IMR-90 (cell line): ENCODE data around the gene IL5RA. TPM values are rescaled to one million over a fixed set of nuclear protein-coding genes. Genes with fewer than 3 reads are reported as not detected.

Experiments used
- ATAC-seq: fragments of 200-7000 bp; cut with Tn5 transposase; 2 replicates; pipeline ENCODE4 v1.9.1; 2020; ENCODE audit warnings: low read depth, mild to moderate bottlenecking, moderate library complexity
- BruUV-seq: library from RNA; stranded (reverse); fragments of 400-500 nt; replicated peaks from 2 replicates; lab custom pipeline; 2021; lab: Mats Ljungman, UMichigan
- CTCF ChIA-PET: fragments of 300-600 bp; formaldehyde crosslinking; extraction: SDS; loops from one replicate; lab custom pipeline; 2021; ENCODE audit warnings: antibody characterized with exemption; lab: Yijun Ruan, JAX
- POLR2A ChIA-PET: fragments of 300-600 bp; sonication (Branson Sonifier 250); formaldehyde crosslinking; loops from one replicate; lab custom pipeline; 2022; ENCODE audit warnings: antibody characterized with exemption; ENCODE audit not compliant: unreplicated experiment; lab: Charles Lee
- DNase-seq: peaks from one replicate; pipeline ENCODE4 v3.0.0; 2013
- H2AFZ ChIP-seq: replicated peaks from 2 replicates; pipeline ENCODE3; 2013; ENCODE audit warnings: low read length, mild to moderate bottlenecking; ENCODE audit not compliant: poor library complexity
- H2AK5ac ChIP-seq: 2 replicates; pipeline ENCODE4 v1.6.1; 2013; ENCODE audit warnings: low read depth, low read length, inconsistent platforms
- H2AK9ac ChIP-seq: replicated peaks from 2 replicates; pipeline ENCODE3; 2013; ENCODE audit warnings: mild to moderate bottlenecking, low read depth, low read length, moderate library complexity; ENCODE audit not compliant: poor library complexity
- H2BK120ac ChIP-seq: 2 replicates; pipeline ENCODE4 v1.6.1; 2013; ENCODE audit warnings: low read depth, low read length, inconsistent platforms
- H2BK15ac ChIP-seq: 3 replicates; pipeline ENCODE4 v1.6.1; 2013; ENCODE audit warnings: low read depth, low read length, inconsistent platforms
- H2BK20ac ChIP-seq: 2 replicates; pipeline ENCODE4 v1.6.1; 2013; ENCODE audit warnings: low read depth, mild to moderate bottlenecking, inconsistent platforms, low read length, moderate library complexity
- H2BK5ac ChIP-seq: 2 replicates; pipeline ENCODE4 v1.6.1; 2013; ENCODE audit warnings: mild to moderate bottlenecking, low read depth, low read length, inconsistent platforms; ENCODE audit not compliant: poor library complexity, severe bottlenecking
- H3K14ac ChIP-seq: replicated peaks from 2 replicates; pipeline ENCODE4 v1.6.1; 2013; ENCODE audit warnings: low read depth, low read length, inconsistent platforms
- H3K18ac ChIP-seq: 2 replicates; pipeline ENCODE4 v1.6.1; 2013; ENCODE audit warnings: low read depth, low read length, control low read depth
- H3K23ac ChIP-seq: 2 replicates; pipeline ENCODE4 v1.6.1; 2013; ENCODE audit warnings: low read depth, low read length, inconsistent platforms
- H3K27ac ChIP-seq: 2 replicates; pipeline ENCODE4 v1.5.1; 2013; ENCODE audit warnings: mild to moderate bottlenecking, control low read depth, low read length; ENCODE audit not compliant: insufficient read depth
- H3K27me3 ChIP-seq: 2 replicates; pipeline ENCODE4 v1.6.1; 2013; ENCODE audit warnings: low read length; ENCODE audit not compliant: control insufficient read depth, insufficient read depth
- H3K36me3 ChIP-seq: 2 replicates; pipeline ENCODE4 v1.6.1; 2013; ENCODE audit warnings: low read length, mixed read lengths; ENCODE audit not compliant: control insufficient read depth, insufficient read depth
- H3K4ac ChIP-seq: 2 replicates; pipeline ENCODE4 v1.6.1; 2013; ENCODE audit warnings: low read depth, low read length, inconsistent platforms
- H3K4me1 ChIP-seq: 2 replicates; pipeline ENCODE4 v1.6.1; 2013; ENCODE audit warnings: low read length, mixed read lengths; ENCODE audit not compliant: control insufficient read depth, insufficient read depth
- H3K4me2 ChIP-seq: 2 replicates; pipeline ENCODE4 v1.6.1; 2013; ENCODE audit warnings: low read depth, mild to moderate bottlenecking, control low read depth, low read length, moderate library complexity
- H3K4me3 ChIP-seq: 2 replicates; pipeline ENCODE4 v1.5.1; 2013; ENCODE audit warnings: low read depth, mild to moderate bottlenecking, control low read depth, low read length, moderate library complexity; ENCODE audit not compliant: insufficient read depth
- H3K56ac ChIP-seq: 2 replicates; pipeline ENCODE4 v1.6.1; 2013; ENCODE audit warnings: low read length, inconsistent platforms; ENCODE audit not compliant: insufficient read depth; ENCODE audit errors: extremely low read depth
- H3K79me1 ChIP-seq, 2 experiments: 2 replicates each; pipeline ENCODE4 v1.6.1; 2013; ENCODE audit warnings: low read length in 2 of 2, inconsistent platforms in 1 of 2, low read depth in 1 of 2
- H3K9ac ChIP-seq: 2 replicates; pipeline ENCODE4 v1.6.1; 2013; ENCODE audit warnings: low read depth, low read length, control low read depth
- H3K9me1 ChIP-seq: 2 replicates; pipeline ENCODE4 v1.6.1; 2013; ENCODE audit warnings: low read length, inconsistent platforms; ENCODE audit not compliant: insufficient read depth
- H3K9me3 ChIP-seq: 2 replicates; pipeline ENCODE4 v1.6.1; 2013; ENCODE audit warnings: low read length; ENCODE audit not compliant: control insufficient read depth, insufficient read depth
- H4K20me1 ChIP-seq: 2 replicates; pipeline ENCODE4 v1.6.1; 2013; ENCODE audit warnings: low read length, inconsistent platforms; ENCODE audit not compliant: insufficient read depth
- H4K5ac ChIP-seq: 2 replicates; pipeline ENCODE4 v1.6.1; 2013; ENCODE audit warnings: mild to moderate bottlenecking, low read depth, low read length, control low read depth
- H4K8ac ChIP-seq, 2 experiments: 2 replicates each; pipeline ENCODE4 v1.6.1; 2013; ENCODE audit warnings: low read depth in 2 of 2, low read length in 2 of 2, control low read depth in 1 of 2, inconsistent platforms in 1 of 2
- H4K91ac ChIP-seq: 2 replicates; pipeline ENCODE4 v1.6.1; 2013; ENCODE audit warnings: low read depth, low read length, inconsistent platforms; ENCODE audit not compliant: insufficient read depth
- BHLHE40 ChIP-seq: fragments of 150-350 bp; IDR thresholded peaks from 2 replicates; pipeline ENCODE4 v1.6.1; 2016; ENCODE audit warnings: mild to moderate bottlenecking, low read depth, low read length
- CEBPB ChIP-seq: IDR thresholded peaks from 2 replicates; pipeline ENCODE4 v1.6.1; 2012; ENCODE audit warnings: low read depth, low read length, improper control_type of control experiment
- MAFK ChIP-seq: IDR thresholded peaks from 2 replicates; pipeline ENCODE4 v1.6.1; 2012; ENCODE audit warnings: low read depth, low read length, improper control_type of control experiment
- MXI1 ChIP-seq: IDR thresholded peaks from 2 replicates; pipeline ENCODE4 v1.6.1; 2012; ENCODE audit warnings: low read depth, mild to moderate bottlenecking, low read length, moderate library complexity, borderline replicate concordance
- NFE2L2 ChIP-seq: fragments of 150-350 bp; IDR thresholded peaks from 2 replicates; pipeline ENCODE4 v1.6.1; 2016; ENCODE audit warnings: low read depth, mild to moderate bottlenecking, low read length
- POLR2A ChIP-seq: IDR thresholded peaks from 2 replicates; pipeline ENCODE4 v1.6.1; 2012; ENCODE audit warnings: mild to moderate bottlenecking, low read depth, low read length
- RCOR1 ChIP-seq: IDR thresholded peaks from 2 replicates; pipeline ENCODE4 v1.6.1; 2012; ENCODE audit warnings: mild to moderate bottlenecking, low read length, improper control_type of control experiment; ENCODE audit not compliant: insufficient replicate concordance
- SMC3 ChIP-seq: fragments of 150-350 bp; IDR thresholded peaks from 2 replicates; pipeline ENCODE4 v1.6.1; 2016; ENCODE audit warnings: low read depth, mild to moderate bottlenecking, antibody characterized with exemption, low read length, moderate library complexity
- WGBS, 2 experiments: methylation state at CpG; one replicate each; pipeline versions ENCODE4 v1.1.5 to v1.1.7; 2013; ENCODE audit warnings: missing lambda C conversion rate in 2 of 2; ENCODE audit not compliant: insufficient read length in 1 of 2; ENCODE audit errors: extremely low coverage in 2 of 2; 5-methylcytosine and 5-hydroxymethylcytosine counted together
- dilution Hi-C: fragments of 300-500 bp; cut with HindIII; formaldehyde crosslinking; loops from one replicate; pipeline ENCODE4 v1.14.3; 2018; ENCODE audit warnings: low sequenced_read_pairs; ENCODE audit not compliant: unreplicated experiment
- in situ Hi-C: fragments of 300-500 bp; cut with MboI; formaldehyde crosslinking; loops from 3 replicates; pipeline ENCODE4 v1.14.3; 2019; ENCODE audit warnings: low sequenced_read_pairs, inconsistent platforms, mixed read lengths
- intact Hi-C: fragments of 100-400 bp; cut with micrococcal nuclease; formaldehyde crosslinking; loops from 2 replicates; pipeline ENCODE4 v1.10.0; 2022
- polyA plus RNA-seq, 3 experiments: library from polyadenylated mRNA; depleted of rRNA; stranded (reverse); fragments of >200 nt; gene quantifications; 2 replicates each; pipeline ENCODE4 v1.2.3, GENCODE V29; 2012; ENCODE audit warnings: low replicate concordance in 1 of 3
- total RNA-seq: library from RNA; depleted of rRNA; stranded (reverse); fragments of >200 nt; gene quantifications from 2 replicates; pipeline ENCODE4 v1.2.3, GENCODE V29; 2012
- TF ChIP-seq, protein P1 (sequence below): fragments of 150-350 bp; IDR thresholded peaks from 2 replicates; pipeline ENCODE4 v1.6.1; 2016; ENCODE audit warnings: low read depth, mild to moderate bottlenecking, low read length, moderate library complexity, borderline replicate concordance

IL5RA gene
- total and polyA plus RNA-seq, 2 of the 4 experiments (the other 2 are of a cell fraction), result not detected

DNA sequence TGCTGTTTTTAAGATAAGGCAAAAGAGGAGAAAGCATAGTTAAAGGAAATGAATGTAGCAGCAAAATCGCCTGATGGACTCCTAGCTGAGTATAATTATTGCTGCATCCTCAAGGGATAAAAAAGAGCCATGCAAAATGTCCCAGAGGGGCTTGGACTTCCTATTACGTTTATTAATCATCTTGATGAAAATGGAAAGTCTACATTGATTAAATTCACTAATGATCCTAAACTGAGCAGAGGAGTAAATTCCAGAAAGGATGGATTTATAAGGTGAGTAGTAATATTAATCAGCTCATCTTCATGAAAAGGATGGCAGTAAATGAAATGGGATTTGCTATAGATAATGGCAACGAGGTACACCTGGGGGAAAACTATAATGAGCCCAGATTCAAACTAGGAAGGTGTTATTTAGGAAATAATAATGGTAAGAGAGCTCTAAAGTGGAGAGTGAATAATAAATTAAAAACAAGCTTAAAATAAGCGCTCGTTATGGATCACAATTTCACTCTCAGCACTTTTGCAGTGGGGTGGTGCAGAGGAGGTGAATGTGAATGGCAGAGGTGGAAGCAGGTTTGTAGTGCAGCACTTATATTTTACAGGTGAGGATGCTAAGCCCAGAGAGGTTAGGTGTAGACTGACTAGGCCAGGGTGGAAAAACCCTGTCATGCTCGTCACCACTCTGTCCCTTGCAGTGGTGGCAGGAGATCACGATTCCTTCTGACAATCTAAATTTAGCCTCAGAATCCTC lies 22.3 kb downstream of the IL5RA start:
- in situ Hi-C loops, result no loop called here
- Histone ChIP-seq H2AK5ac (no peak overlapping the region), H3K14ac (no peak overlapping the region), H3K79me1 (no peaks in the 10 kb centered on the region), H4K5ac (no peak overlapping the region), H3K9me3 (peaks cover 2% of the 10 kb centered on the region; the same call in 1 of the 2 replicates), H3K36me3 (no peaks in the 10 kb centered on the region), H2BK5ac (no peak overlapping the region), H2AFZ (no peak overlapping the region), H3K18ac (no peak overlapping the region), H3K9me1 (no peaks in the 10 kb centered on the region), H3K4me1 (no peaks in the 10 kb centered on the region), H2BK20ac (no peak overlapping the region), H2BK120ac (no peak overlapping the region), H3K56ac (no peak overlapping the region), H3K4ac (no peak overlapping the region), H3K4me3 (no peak overlapping the region), H2BK15ac (no peak overlapping the region), H3K4me2 (no peak overlapping the region), H3K9ac (no peak overlapping the region), H3K27me3 (no peaks in the 10 kb centered on the region), H3K23ac (no peak overlapping the region), H4K91ac (no peak overlapping the region), H4K8ac (no peak overlapping the region), H4K20me1 (no peaks in the 10 kb centered on the region), H3K27ac (no peak overlapping the region), H2AK9ac (no peak overlapping the region)
- intact Hi-C loops, result no loop called here
- ChIA-PET CTCF (no interaction called here), POLR2A (no interaction called here)
- BruUV-seq, result no TSS peak
- WGBS, 2 experiments, result no CpG with 5 or more reads among the region's 7 CpGs
- TF ChIP-seq NFE2L2, result no peak
- TF ChIP-seq MAFK, result no peak
- no peak for TF ChIP-seq SMC3
- TF ChIP-seq BHLHE40, result no peak
- TF ChIP-seq POLR2A, result no peak
- TF ChIP-seq CEBPB, result no peak
- TF ChIP-seq, protein P1, sequence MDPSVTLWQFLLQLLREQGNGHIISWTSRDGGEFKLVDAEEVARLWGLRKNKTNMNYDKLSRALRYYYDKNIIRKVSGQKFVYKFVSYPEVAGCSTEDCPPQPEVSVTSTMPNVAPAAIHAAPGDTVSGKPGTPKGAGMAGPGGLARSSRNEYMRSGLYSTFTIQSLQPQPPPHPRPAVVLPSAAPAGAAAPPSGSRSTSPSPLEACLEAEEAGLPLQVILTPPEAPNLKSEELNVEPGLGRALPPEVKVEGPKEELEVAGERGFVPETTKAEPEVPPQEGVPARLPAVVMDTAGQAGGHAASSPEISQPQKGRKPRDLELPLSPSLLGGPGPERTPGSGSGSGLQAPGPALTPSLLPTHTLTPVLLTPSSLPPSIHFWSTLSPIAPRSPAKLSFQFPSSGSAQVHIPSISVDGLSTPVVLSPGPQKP, result no peak
- no peak for TF ChIP-seq RCOR1
- TF ChIP-seq MXI1, result no peak
- DNase-seq, result no peak
- dilution Hi-C loops, result no loop called here
- ATAC-seq, result no peak
